T-helper 1 cell treated with Interleukin-12 subunit alpha and Interleukin-12 subunit beta and Interleukin-4 antibody, amounts not matched to agents 30 μg/mL and 1 μg/mL, for 36 hours (primary cell): ENCODE measurements around the gene CLEC18A.
"Not testable (repeated sequence)": the region's sequence is repeated elsewhere in the genome, so short reads cannot be mapped to it uniquely, and the experiment has no call there.

ENCODE experiments used
- H3K27ac Mint-ChIP-seq: one replicate; pipeline ENCODE4 v1.8.0; 2021; ENCODE audit warnings: mild to moderate bottlenecking, mixed read lengths
- H3K27me3 Mint-ChIP-seq: one replicate; pipeline ENCODE4 v1.8.0; 2021; ENCODE audit warnings: low read depth, mixed read lengths
- H3K36me3 Mint-ChIP-seq: one replicate; pipeline ENCODE4 v1.8.0; 2021; ENCODE audit warnings: low read depth, mixed read lengths
- H3K4me1 Mint-ChIP-seq: one replicate; pipeline ENCODE4 v1.8.0; 2021; ENCODE audit warnings: low read depth, mixed read lengths
- H3K4me3 Mint-ChIP-seq: one replicate; pipeline ENCODE4 v1.8.0; 2021; ENCODE audit warnings: mild to moderate bottlenecking, moderate library complexity, mixed read lengths
- H3K9me3 Mint-ChIP-seq: one replicate; pipeline ENCODE4 v1.8.0; 2021; ENCODE audit warnings: mixed read lengths

CLEC18A gene

GRCh38 chr16:69952116-69952515, 982 bp downstream of the CLEC18A start:
- H3K36me3 Mint-ChIP-seq, H3K27me3 Mint-ChIP-seq, H3K4me1 Mint-ChIP-seq, H3K9me3 Mint-ChIP-seq, H3K27ac Mint-ChIP-seq, H3K4me3 Mint-ChIP-seq: not testable (repeated sequence)

GRCh38 chr16:69952572-69953355, 1.6 kb downstream of the CLEC18A start:
- not testable (repeated sequence) for H3K4me1 Mint-ChIP-seq, H3K36me3 Mint-ChIP-seq, H3K9me3 Mint-ChIP-seq, H3K27ac Mint-ChIP-seq, H3K27me3 Mint-ChIP-seq, H3K4me3 Mint-ChIP-seq

GRCh38 chr16:69954241-69954640, 3.1 kb downstream of the CLEC18A start:
- H3K27me3 Mint-ChIP-seq, H3K27ac Mint-ChIP-seq, H3K36me3 Mint-ChIP-seq, H3K4me1 Mint-ChIP-seq, H3K4me3 Mint-ChIP-seq, H3K9me3 Mint-ChIP-seq: not testable (repeated sequence)

- not testable (repeated sequence) for H3K9me3 Mint-ChIP-seq, H3K4me1 Mint-ChIP-seq, H3K27me3 Mint-ChIP-seq, H3K36me3 Mint-ChIP-seq, H3K27ac Mint-ChIP-seq, H3K4me3 Mint-ChIP-seq
These were observed 12.2 kb downstream of the CLEC18A start for GRCh38 chr16:69963312-69963711.

GRCh38 chr16:69964960-69965660, 14.0 kb downstream of the CLEC18A start:
- H3K9me3 Mint-ChIP-seq, H3K4me1 Mint-ChIP-seq, H3K36me3 Mint-ChIP-seq, H3K27me3 Mint-ChIP-seq, H3K4me3 Mint-ChIP-seq, H3K27ac Mint-ChIP-seq: not testable (repeated sequence)

- H3K27ac Mint-ChIP-seq, H3K36me3 Mint-ChIP-seq, H3K4me3 Mint-ChIP-seq, H3K4me1 Mint-ChIP-seq, H3K9me3 Mint-ChIP-seq, H3K27me3 Mint-ChIP-seq: not testable (repeated sequence)
These were observed 14.5 kb downstream of the CLEC18A start for GRCh38 chr16:69965661-69966054.

- H3K36me3 Mint-ChIP-seq, H3K27me3 Mint-ChIP-seq, H3K4me1 Mint-ChIP-seq, H3K4me3 Mint-ChIP-seq, H3K27ac Mint-ChIP-seq, H3K9me3 Mint-ChIP-seq: not testable (repeated sequence)
These were observed 16.6 kb downstream of the CLEC18A start for GRCh38 chr16:69967688-69968087.

GRCh38 chr16:69968125-69968524, 17.0 kb downstream of the CLEC18A start:
- H3K9me3 Mint-ChIP-seq, H3K27me3 Mint-ChIP-seq, H3K4me3 Mint-ChIP-seq, H3K36me3 Mint-ChIP-seq, H3K4me1 Mint-ChIP-seq, H3K27ac Mint-ChIP-seq: not testable (repeated sequence)

GRCh38 chr16:69969657-69970056, 18.5 kb downstream of the CLEC18A start:
- not testable (repeated sequence) for H3K27me3 Mint-ChIP-seq, H3K36me3 Mint-ChIP-seq, H3K9me3 Mint-ChIP-seq, H3K4me1 Mint-ChIP-seq, H3K4me3 Mint-ChIP-seq, H3K27ac Mint-ChIP-seq

- not testable (repeated sequence) for H3K9me3 Mint-ChIP-seq, H3K4me3 Mint-ChIP-seq, H3K27me3 Mint-ChIP-seq, H3K36me3 Mint-ChIP-seq, H3K27ac Mint-ChIP-seq, H3K4me1 Mint-ChIP-seq
These were observed 21.0 kb downstream of the CLEC18A start for GRCh38 chr16:69972120-69972519.

GRCh38 chr16:69972935-69973334, 21.8 kb downstream of the CLEC18A start:
- H3K9me3 Mint-ChIP-seq, H3K4me3 Mint-ChIP-seq, H3K27ac Mint-ChIP-seq, H3K36me3 Mint-ChIP-seq, H3K27me3 Mint-ChIP-seq, H3K4me1 Mint-ChIP-seq: not testable (repeated sequence)

- not testable (repeated sequence) for H3K27me3 Mint-ChIP-seq, H3K4me1 Mint-ChIP-seq, H3K27ac Mint-ChIP-seq, H3K36me3 Mint-ChIP-seq, H3K9me3 Mint-ChIP-seq, H3K4me3 Mint-ChIP-seq
These were observed 34.1 kb downstream of the CLEC18A start for GRCh38 chr16:69985196-69985595.

- not testable (repeated sequence) for H3K27me3 Mint-ChIP-seq, H3K4me3 Mint-ChIP-seq, H3K9me3 Mint-ChIP-seq, H3K27ac Mint-ChIP-seq, H3K36me3 Mint-ChIP-seq, H3K4me1 Mint-ChIP-seq
These were observed 46.8 kb downstream of the CLEC18A start for GRCh38 chr16:69997956-69998355.

GRCh38 chr16:69999801-70000200, 48.7 kb downstream of the CLEC18A start:
- not testable (repeated sequence) for H3K9me3 Mint-ChIP-seq, H3K27ac Mint-ChIP-seq, H3K4me1 Mint-ChIP-seq, H3K27me3 Mint-ChIP-seq, H3K36me3 Mint-ChIP-seq, H3K4me3 Mint-ChIP-seq

- H3K9me3 Mint-ChIP-seq, H3K27ac Mint-ChIP-seq, H3K27me3 Mint-ChIP-seq, H3K36me3 Mint-ChIP-seq, H3K4me3 Mint-ChIP-seq, H3K4me1 Mint-ChIP-seq: not testable (repeated sequence)
These were observed 52.4 kb downstream of the CLEC18A start for GRCh38 chr16:70003511-70003910.

GRCh38 chr16:70008604-70009003, 57.5 kb downstream of the CLEC18A start:
- H3K4me3 Mint-ChIP-seq, H3K9me3 Mint-ChIP-seq, H3K27ac Mint-ChIP-seq, H3K27me3 Mint-ChIP-seq, H3K4me1 Mint-ChIP-seq, H3K36me3 Mint-ChIP-seq: not testable (repeated sequence)
